Endothelial cell of umbilical vein (primary cell): ENCODE data around the gene GGTLC1. TPM values are rescaled to one million over a fixed set of nuclear protein-coding genes. Genes with fewer than 3 reads are reported as not detected.

Source experiments
- BruUV-seq: library from RNA; stranded (reverse); fragments of 400-500 nt; replicated peaks from 2 replicates; lab custom pipeline; 2021; lab: Mats Ljungman, UMichigan
- CTCF ChIA-PET: fragments of 300-600, 350-600 bp; sonication (Branson Sonifier 250); formaldehyde crosslinking; loops from one replicate; lab custom pipeline; 2021; ENCODE audit warnings: antibody characterized with exemption, inconsistent platforms; lab: Charles Lee
- POLR2A ChIA-PET: fragments of 300-600, 350-600 bp; sonication (Branson Sonifier 250); formaldehyde crosslinking; loops from one replicate; lab custom pipeline; 2021; ENCODE audit warnings: antibody characterized with exemption, inconsistent platforms; lab: Charles Lee
- DNase-seq: peaks from one replicate; pipeline ENCODE4 v3.0.0-alpha.2; 2011; ENCODE audit warnings: low read depth, low spot score
- FAIRE-seq: peaks from 2 replicates; lab custom pipeline; 2011; peaks lifted over from hg19 to GRCh38; lab: Jason Lieb, UNC
- H2AFZ ChIP-seq: 2 replicates; pipeline ENCODE4 v1.6.0; 2012; ENCODE audit warnings: low read depth, low read length, control low read depth, inconsistent platforms
- H3K27ac ChIP-seq: 2 replicates; pipeline ENCODE4 v1.5.1; 2011; ENCODE audit warnings: low read depth, mild to moderate bottlenecking, control low read depth, low read length, moderate library complexity; ENCODE audit not compliant: insufficient read depth
- H3K27me3 ChIP-seq, 2 experiments: 2 replicates each; pipeline versions ENCODE4 v1.6.0 to v1.6.1; 2011; ENCODE audit warnings: low read length in 2 of 2, mixed read lengths in 1 of 2; ENCODE audit not compliant: control insufficient read depth in 2 of 2, insufficient read depth in 2 of 2
- H3K36me3 ChIP-seq, 2 experiments: 2 replicates in 1 of 2; 3 replicates in 1 of 2; pipeline ENCODE4 v1.5.1; 2011; ENCODE audit warnings: low read length in 2 of 2, mild to moderate bottlenecking in 1 of 2, moderate library complexity in 1 of 2; ENCODE audit not compliant: control insufficient read depth in 2 of 2, insufficient read depth in 2 of 2; ENCODE audit errors: extremely low read depth in 1 of 2
- H3K4me1 ChIP-seq: 3 replicates; pipeline ENCODE4 v1.5.1; 2011; ENCODE audit warnings: mild to moderate bottlenecking, low read length; ENCODE audit not compliant: control insufficient read depth, insufficient read depth; ENCODE audit errors: extremely low read depth
- H3K4me2 ChIP-seq: 2 replicates; pipeline ENCODE4 v1.6.1; 2011; ENCODE audit warnings: low read length, control low read depth, mixed read lengths; ENCODE audit not compliant: insufficient read depth
- H3K4me3 ChIP-seq, 3 experiments: fragments of 200-600 bp in 1 of 3; sonication (generic), shearing (Covaris generic) in 1 of 3; replicated peaks in 1 of 3; 2 replicates each; pipeline ENCODE4 v1.5.1; 2011 to 2016; ENCODE audit warnings: control low read depth in 3 of 3, low read length in 3 of 3, mild to moderate bottlenecking in 2 of 3, inconsistent platforms in 1 of 3, low read depth in 1 of 3, moderate library complexity in 1 of 3; ENCODE audit not compliant: insufficient read depth in 1 of 3
- H3K79me2 ChIP-seq: 2 replicates; pipeline ENCODE4 v1.6.0; 2012; ENCODE audit warnings: low read length, inconsistent platforms; ENCODE audit not compliant: control insufficient read depth, insufficient read depth
- H3K9ac ChIP-seq: replicated peaks from 2 replicates; pipeline ENCODE3; 2011; ENCODE audit warnings: low read length, control low read depth; ENCODE audit not compliant: insufficient read depth; ENCODE audit errors: extremely low read depth
- H3K9me1 ChIP-seq: replicated peaks from 3 replicates; pipeline ENCODE4 v1.6.0; 2011; ENCODE audit warnings: mild to moderate bottlenecking, low read length; ENCODE audit not compliant: control insufficient read depth, insufficient read depth; ENCODE audit errors: extremely low read depth
- H3K9me3 ChIP-seq: replicated peaks from 2 replicates; pipeline ENCODE4 v1.5.1; 2012; ENCODE audit warnings: low read length, inconsistent platforms; ENCODE audit not compliant: control insufficient read depth, insufficient read depth
- H4K20me1 ChIP-seq: replicated peaks from 2 replicates; pipeline ENCODE3; 2011; ENCODE audit warnings: mild to moderate bottlenecking, low read length; ENCODE audit not compliant: control insufficient read depth, insufficient read depth; ENCODE audit errors: extremely low read depth
- CTCF ChIP-seq, 2 donors: IDR thresholded peaks; 1 replicate in 1 of 2; 2 replicates in 1 of 2; pipeline ENCODE4 v1.5.1; 2011; ENCODE audit warnings: low read length in 2 of 2, mild to moderate bottlenecking in 2 of 2, moderate library complexity in 2 of 2, control low read depth in 1 of 2, inconsistent platforms in 1 of 2, low read depth in 1 of 2; ENCODE audit not compliant: insufficient read depth in 1 of 2; ENCODE audit errors: extremely low read depth in 1 of 2
- EZH2 ChIP-seq: IDR thresholded peaks from 2 replicates; pipeline ENCODE4 v1.6.1; 2012; ENCODE audit warnings: borderline replicate concordance, low read depth, mild to moderate bottlenecking, moderate library complexity, low read length, inconsistent platforms; ENCODE audit not compliant: severe bottlenecking
- FOS ChIP-seq: IDR thresholded peaks from 2 replicates; pipeline ENCODE4 v1.6.1; 2011; ENCODE audit warnings: mild to moderate bottlenecking, low read length, moderate library complexity, borderline replicate concordance; ENCODE audit not compliant: insufficient read depth
- GATA2 ChIP-seq: IDR thresholded peaks from 2 replicates; pipeline ENCODE4 v1.7.0; 2011; ENCODE audit warnings: low read depth, mild to moderate bottlenecking, moderate library complexity, mixed read lengths, low read length; ENCODE audit not compliant: insufficient read length, insufficient read depth
- JUN ChIP-seq: IDR thresholded peaks from 2 replicates; pipeline ENCODE4 v1.6.1; 2011; ENCODE audit warnings: borderline replicate concordance, low read depth; ENCODE audit not compliant: insufficient read length, insufficient read depth
- MYC ChIP-seq: IDR thresholded peaks from one replicate; pipeline ENCODE4 v1.6.1; 2011; ENCODE audit warnings: mild to moderate bottlenecking, low read depth, low read length
- POLR2A ChIP-seq: IDR thresholded peaks from 2 replicates; pipeline ENCODE4 v1.6.1; 2012; ENCODE audit warnings: low read depth, mild to moderate bottlenecking, control low read depth, low read length
- POLR2AphosphoS5 ChIP-seq: IDR thresholded peaks from 2 replicates; pipeline ENCODE4 v1.6.1; 2012; ENCODE audit warnings: low read depth, mild to moderate bottlenecking, control low read depth, low read length, moderate library complexity; ENCODE audit not compliant: insufficient read depth
- dilution Hi-C: fragments of 300-500 bp; cut with MboI; formaldehyde crosslinking; loops from one replicate; pipeline ENCODE4 v1.15.0; 2019; ENCODE audit warnings: low sequenced_read_pairs; ENCODE audit not compliant: extremely low pct_ligation_motif_present
- intact Hi-C: fragments of 100-400 bp; cut with micrococcal nuclease; formaldehyde crosslinking; loops from one replicate; pipeline ENCODE4 v1.10.0; 2022
- polyA plus RNA-seq, 4 experiments: library from polyadenylated mRNA; depleted of rRNA in 3 of 4; stranded (reverse) in 3 of 4; unstranded in 1 of 4; fragments of >200 nt; gene quantifications; 2 replicates each; pipeline versions ENCODE4 v1.2.1 to v1.2.3, GENCODE V29; 2011 to 2012; ENCODE audit warnings: missing spikeins in 1 of 4
- total RNA-seq: library from RNA; stranded (reverse); gene quantifications from 2 replicates; pipeline ENCODE4 v1.2.3, GENCODE V29; 2021
- TF ChIP-seq, protein P1 (sequence below): IDR thresholded peaks from 2 replicates; pipeline ENCODE4 v1.6.1; 2011; ENCODE audit not compliant: insufficient read depth, insufficient read length

The GGTLC1 gene
- total and polyA plus RNA-seq, 2 donors (not counting 3 experiments of a cell fraction or from before 2014, with no cell fraction given) = not detected

- no peaks in the 10 kb centered on the region for H3K4me1 ChIP-seq
- ChIA-PET POLR2A (no interaction called here), CTCF (interaction anchor here (0.9 kb wide), 1 partner anchor 24 kb away, joined by 3 read pairs; no protein-coding TSS in a partner anchor)
- H3K27ac ChIP-seq = no peak overlapping the region
- H3K36me3 ChIP-seq = no peaks in the 10 kb centered on the region
- TF ChIP-seq CTCF (IDR thresholded peaks at IDR 0.05; ENCODE audit: extremely low read depth in 1 of 2, insufficient read depth in 1 of 2, low read depth in 1 of 2, low read length in 2 of 2) (no peak), JUN (no peak), POLR2A (no peak), POLR2AphosphoS5 (no peak)
- H3K9ac ChIP-seq = no peak overlapping the region
- no peaks in the 10 kb centered on the region for H3K79me2 ChIP-seq
- FAIRE-seq (no peak), DNase-seq (no peak)
- no peaks in the 10 kb centered on the region for H4K20me1 ChIP-seq
- intact Hi-C loops (no loop called here), dilution Hi-C loops (no loop called here)
- no peaks in the 10 kb centered on the region for H3K27me3 ChIP-seq
- no peak overlapping the region for H2AFZ ChIP-seq
- no peak overlapping the region for H3K4me2 ChIP-seq
- no peaks in the 10 kb centered on the region for H3K9me3 ChIP-seq
- BruUV-seq = no TSS peak
- H3K9me1 ChIP-seq = no peaks in the 10 kb centered on the region
- H3K4me3 ChIP-seq = no peak overlapping the region
Measured at GRCh38 chr20:24007073-24007595, 18.6 kb upstream of the GGTLC1 start.

GRCh38 chr20:24006626-24007025 lies 18.0 kb upstream of the GGTLC1 start:
- dilution Hi-C loops (no loop called here), intact Hi-C loops (no loop called here)
- Histone ChIP-seq H2AFZ (no peak overlapping the region), H3K4me1 (no peaks in the 10 kb centered on the region), H3K27me3 (peaks cover under 1 to 3% of the 10 kb centered on the region in 2 experiments), H3K9me1 (no peaks in the 10 kb centered on the region), H3K9ac (no peak overlapping the region), H3K79me2 (no peaks in the 10 kb centered on the region), H3K27ac (no peak overlapping the region), H3K4me2 (no peak overlapping the region), H4K20me1 (no peaks in the 10 kb centered on the region), H3K36me3 (no peaks in the 10 kb centered on the region), H3K4me3 (no peak overlapping the region), H3K9me3 (no peaks in the 10 kb centered on the region)
- TF ChIP-seq MYC (no peak), FOS (no peak), POLR2A (no peak), EZH2 (no peak), CTCF (IDR thresholded peaks at IDR 0.05; ENCODE audit: extremely low read depth in 1 of 2, insufficient read depth in 1 of 2, low read depth in 1 of 2, low read length in 2 of 2) (no peak), JUN (no peak), GATA2 (no peak), POLR2AphosphoS5 (no peak)
- TF ChIP-seq, protein P1, sequence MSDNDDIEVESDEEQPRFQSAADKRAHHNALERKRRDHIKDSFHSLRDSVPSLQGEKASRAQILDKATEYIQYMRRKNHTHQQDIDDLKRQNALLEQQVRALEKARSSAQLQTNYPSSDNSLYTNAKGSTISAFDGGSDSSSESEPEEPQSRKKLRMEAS = no peak
- FAIRE-seq (no peak), DNase-seq (no peak)
- ChIA-PET POLR2A (no interaction called here), CTCF (interaction anchor here (0.9 kb wide), 1 partner anchor 24 kb away, joined by 3 read pairs; no protein-coding TSS in a partner anchor)
- BruUV-seq = no TSS peak
